GM21825 (cell line): Measurements from ENCODE around the gene LRRC72.
A peak's percentile ranks its signal among the peaks of the same experiment; 100 is the strongest.
"Not testable (repeated sequence)": the region's sequence is repeated elsewhere in the genome, so short reads cannot be mapped to it uniquely, and the experiment has no call there.

Experiments
- ATAC-seq: cut with Tn5 transposase; IDR thresholded peaks from one replicate; pipeline ENCODE4 v1.9.1; 2021; ENCODE audit warnings: mild to moderate bottlenecking, moderate library complexity; ENCODE audit not compliant: unreplicated experiment

The LRRC72 gene

DNA sequence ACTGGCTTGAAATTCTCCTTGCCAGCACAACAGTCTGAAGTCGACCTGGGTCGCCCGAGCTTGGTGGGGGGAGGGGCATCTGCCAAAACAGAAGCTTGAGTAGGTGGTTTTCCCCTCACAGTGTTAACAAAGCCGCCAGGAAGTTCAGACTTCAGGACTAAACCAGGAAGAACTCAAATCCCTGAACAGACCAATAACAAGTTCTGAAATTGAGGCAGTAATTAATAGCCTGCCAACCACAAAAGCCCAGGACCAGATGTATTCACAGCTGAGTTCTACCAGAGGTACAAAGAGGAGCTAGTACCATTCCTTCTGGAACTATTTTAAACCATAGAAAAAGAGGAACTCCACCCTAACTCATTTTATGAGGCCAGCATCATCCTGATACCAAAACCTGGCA is 45.3 kb downstream of the LRRC72 start:
- no peak for ATAC-seq

DNA sequence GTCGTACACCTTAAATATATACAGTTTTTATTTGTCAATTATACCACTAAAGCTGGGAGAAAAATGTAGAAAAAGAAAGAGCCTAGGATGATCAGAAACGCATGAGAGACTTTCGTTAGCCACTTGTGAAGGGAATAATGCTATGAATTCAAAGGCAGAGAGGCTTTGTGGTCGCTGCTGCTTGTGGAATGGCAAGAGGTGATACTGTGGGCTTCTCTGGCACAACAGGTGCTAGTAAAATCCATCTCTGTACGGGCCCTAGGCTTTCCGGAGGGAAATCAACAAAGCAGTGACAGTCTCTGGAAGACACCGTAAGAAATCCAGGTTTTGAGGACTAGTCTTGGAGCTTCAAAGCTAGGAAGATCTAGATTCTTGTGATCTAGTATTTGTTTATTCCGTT is 52.6 kb downstream of the LRRC72 start:
- ATAC-seq: no peak

- ATAC-seq: no peak
Measured at GRCh38 chr7:16581286-16581685, 54.7 kb downstream of the LRRC72 start.

DNA sequence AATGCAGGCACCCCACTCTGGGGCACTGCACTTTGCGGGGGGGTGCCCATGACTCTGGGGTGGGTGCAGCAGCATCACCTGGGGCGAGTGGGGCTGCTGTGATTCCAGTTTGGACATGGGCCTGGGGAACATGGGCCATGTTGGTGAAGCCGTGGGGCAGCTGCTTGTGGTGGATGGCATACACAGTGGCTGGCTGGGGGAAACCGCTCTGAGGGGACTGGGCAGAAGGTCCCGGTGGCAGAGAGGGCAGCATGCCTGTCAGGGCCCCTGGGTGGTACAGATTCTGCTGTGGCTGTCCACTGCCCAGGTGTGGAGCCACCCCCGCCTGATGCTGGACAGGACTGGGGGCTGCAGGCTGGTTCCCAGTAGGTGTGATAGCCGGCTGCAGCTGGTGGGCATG is 57.2 kb downstream of the LRRC72 start:
- no peak for ATAC-seq

DNA sequence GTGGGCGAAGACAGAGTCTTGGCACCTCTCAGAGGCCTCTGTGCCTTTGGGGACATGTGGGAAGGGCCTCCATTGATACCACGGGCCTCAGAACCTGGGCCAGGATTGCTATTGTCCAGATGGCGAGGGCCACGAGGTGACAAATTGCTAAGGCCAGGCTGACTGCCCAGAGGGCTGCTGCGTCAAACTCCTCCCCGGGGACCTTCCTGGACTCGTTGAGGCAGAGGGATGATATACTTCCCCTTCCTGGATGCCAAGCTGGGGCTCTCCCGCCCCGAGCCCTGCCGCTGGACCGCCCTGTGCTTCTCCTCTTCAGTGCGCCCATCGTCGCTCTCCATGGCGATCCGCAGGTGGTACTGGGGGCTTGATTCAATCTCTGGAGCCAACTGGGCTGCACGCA is 58.9 kb downstream of the LRRC72 start:
- ATAC-seq: no peak

DNA sequence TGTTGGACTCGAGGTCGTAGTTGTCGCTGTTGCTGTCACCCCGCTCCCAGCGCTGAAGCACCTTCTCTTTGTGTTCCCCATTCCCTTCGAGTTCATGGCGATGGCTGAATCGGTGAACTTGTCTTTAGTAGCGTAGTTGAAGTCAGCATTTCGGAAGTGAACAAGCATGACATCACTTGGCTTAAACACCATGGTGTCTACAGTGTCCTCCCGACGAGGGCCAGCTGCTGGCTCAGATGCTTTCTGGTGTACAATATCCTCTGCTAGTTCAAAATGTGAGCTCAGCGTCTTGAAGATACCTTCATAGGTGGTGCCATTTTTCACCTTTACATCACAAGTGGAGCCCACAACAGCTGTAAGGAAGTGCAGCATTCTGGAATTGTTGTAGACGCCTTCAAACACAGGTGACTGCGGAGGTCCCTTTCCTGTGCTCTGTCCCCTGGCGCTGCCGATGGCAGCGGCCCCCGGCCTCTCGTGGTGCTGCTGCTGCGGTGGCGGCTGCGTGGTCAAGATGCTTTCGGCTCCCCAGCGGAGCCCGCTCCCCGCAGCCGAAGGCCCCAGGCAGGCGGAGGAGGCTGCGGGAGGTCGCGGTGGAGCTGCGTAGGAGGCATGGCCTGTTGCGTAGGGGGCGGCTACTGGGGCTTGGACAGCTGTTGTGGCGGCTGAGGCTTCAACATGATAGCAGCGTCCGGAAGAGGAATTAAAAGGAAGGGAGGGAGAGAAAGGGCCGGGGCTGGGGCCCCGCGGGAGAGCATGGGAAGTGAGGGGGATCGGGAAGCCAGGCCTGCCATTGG is 59.7 kb downstream of the LRRC72 start:
- ATAC-seq: no peak

GRCh38 chr7:16587129-16587528 is 60.5 kb downstream of the LRRC72 start:
- ATAC-seq: no peak

GRCh38 chr7:16587790-16588189 is 61.2 kb downstream of the LRRC72 start:
- no peak for ATAC-seq

DNA sequence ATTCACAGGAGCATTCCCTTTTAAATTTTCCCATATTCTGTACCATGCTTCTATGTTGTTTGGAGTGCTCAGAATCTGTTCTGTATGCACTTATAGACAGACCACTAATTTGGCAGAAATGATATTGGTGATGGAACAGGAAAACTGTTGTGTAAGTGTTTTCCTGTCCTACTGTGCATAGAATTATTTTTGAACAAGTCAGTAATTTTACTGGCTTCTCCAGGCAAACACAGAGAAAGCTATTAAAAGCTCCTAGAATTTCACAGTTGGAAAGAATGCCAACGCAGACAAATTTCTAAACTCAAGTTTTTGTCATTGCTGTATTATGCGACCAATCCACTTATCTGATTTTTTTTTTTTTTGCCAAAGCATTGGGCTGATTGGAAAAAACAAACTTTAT is 63.3 kb downstream of the LRRC72 start:
- no peak for ATAC-seq

- no peak for ATAC-seq
Measured at GRCh38 chr7:16590424-16590823, 63.8 kb downstream of the LRRC72 start.

DNA sequence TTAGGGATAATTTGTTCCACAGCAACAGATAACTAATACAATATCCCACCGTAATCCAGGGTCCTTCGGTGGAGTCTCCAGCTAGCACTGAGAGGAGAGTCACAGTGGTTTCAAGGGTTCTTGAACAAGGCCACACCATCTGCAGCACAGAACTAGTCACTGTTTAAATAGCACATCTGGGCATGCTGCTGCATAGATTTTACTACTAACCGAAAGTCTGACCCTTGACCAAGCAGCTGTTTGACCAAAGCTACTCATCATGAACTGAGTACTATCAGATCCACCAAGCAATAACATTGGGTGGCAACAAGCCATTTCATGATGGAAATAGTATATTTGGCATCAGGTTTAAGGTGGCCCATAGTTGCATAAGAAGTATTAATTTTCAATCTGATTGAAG is 65.8 kb downstream of the LRRC72 start:
- no peak for ATAC-seq

DNA sequence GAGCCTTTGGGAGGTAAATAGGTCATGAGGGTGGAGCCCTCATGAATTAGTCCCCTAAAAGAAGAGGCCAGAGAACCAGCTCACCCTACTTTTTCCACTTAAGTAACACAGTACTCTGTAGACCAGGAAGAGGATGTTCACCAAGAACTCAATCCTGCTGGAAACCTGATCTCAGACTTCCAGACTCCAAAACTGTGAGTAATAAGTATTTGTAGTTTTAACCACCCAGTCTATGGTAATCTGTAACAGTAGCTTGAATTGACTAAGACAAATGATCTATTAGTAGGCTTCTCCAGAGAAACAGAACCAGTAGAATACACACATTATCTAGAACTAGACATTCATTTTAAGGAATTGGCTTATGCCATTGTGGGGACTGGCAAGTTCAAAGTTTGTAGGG is 67.4 kb downstream of the LRRC72 start:
- no peak for ATAC-seq

GRCh38 chr7:16594676-16595075 is 68.1 kb downstream of the LRRC72 start:
- ATAC-seq: no peak

GRCh38 chr7:16595596-16595995 is 69.0 kb downstream of the LRRC72 start:
- not testable (repeated sequence) for ATAC-seq

DNA sequence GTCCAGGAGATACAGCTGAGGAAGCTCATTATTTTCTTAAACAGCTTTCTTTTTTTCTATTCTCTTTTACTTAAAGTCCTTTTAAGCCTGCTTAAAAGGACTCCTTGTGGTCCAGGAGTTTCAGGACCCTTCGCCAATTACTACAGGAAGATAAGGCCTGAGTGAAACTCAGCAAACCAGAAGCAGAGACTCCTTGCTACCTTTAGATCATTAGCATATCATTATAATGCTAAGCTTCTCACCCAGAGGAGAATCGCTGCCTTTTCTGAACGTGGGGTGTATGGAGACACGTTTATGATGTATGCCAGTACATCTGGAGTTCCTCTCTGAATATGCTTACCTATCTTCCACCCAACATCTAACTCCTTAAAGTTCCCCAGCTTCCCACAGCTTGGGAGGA is 71.4 kb downstream of the LRRC72 start:
- ATAC-seq: no peak

DNA sequence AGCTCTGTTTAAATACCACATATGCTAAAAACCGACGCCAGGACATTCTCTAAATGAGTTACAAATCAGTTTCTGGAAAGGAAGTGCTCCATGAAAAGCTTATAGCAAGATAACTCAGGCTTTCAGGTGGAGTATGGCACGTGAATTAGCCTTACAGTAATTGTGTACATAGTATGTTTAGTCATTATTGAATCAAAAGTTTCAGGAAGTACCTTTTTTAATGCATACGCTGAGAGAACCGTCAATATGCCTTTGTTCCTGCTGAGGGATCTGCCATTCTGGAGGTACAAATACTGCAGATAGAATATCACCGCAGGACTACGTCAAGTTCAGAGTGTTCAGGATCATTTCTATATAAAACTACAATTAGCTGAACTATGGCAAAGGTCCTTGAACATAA is 73.2 kb downstream of the LRRC72 start:
- no peak for ATAC-seq

GRCh38 chr7:16603633-16604032 is 77.0 kb downstream of the LRRC72 start:
- no peak for ATAC-seq

GRCh38 chr7:16604054-16604453 is 77.4 kb downstream of the LRRC72 start:
- ATAC-seq: no peak

DNA sequence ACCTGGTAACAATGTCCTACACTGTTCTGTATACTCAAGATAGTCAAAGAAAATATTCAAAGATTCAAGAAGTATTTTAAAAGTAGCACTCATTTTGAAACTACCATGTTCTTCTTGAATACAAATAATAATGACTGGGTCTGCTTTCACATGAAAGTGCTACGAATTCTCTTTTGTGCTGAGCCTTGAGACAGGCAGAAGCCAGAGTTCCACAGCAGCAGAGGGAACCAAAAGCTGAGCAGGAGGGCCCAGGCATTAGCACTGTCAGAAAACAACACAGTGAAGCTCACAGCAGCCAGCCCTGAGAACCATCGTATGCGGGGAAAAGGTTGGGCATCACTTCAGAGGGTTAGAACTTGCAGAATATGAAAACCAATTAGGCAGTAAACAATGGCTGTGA is 80.1 kb downstream of the LRRC72 start:
- ATAC-seq: no peak

- ATAC-seq: peak; percentile 84
Measured at GRCh38 chr7:16609842-16610450, 83.3 kb downstream of the LRRC72 start.

- no peak for ATAC-seq
Measured at GRCh38 chr7:16611711-16612110, 85.1 kb downstream of the LRRC72 start.

DNA sequence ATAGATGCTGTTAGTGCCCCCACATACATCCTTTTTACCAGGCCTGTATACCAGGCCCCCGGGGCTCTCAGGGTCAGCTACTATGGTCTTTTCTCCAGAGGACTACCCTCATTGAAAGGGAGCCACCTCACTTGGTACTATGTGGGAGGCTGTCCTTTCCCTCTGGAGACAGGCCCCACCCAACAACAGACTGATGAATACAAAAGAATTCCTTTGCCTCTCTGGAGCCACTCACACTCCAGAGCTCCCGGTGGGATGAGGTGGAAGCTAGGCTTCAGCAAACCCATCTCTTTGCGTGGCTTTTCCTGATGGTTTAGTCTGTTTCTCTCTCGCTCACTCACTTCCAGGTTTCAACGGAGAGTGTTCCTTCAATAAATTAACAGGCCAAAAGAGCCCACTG is 88.6 kb downstream of the LRRC72 start:
- ATAC-seq: no peak

GRCh38 chr7:16616122-16616521 is 89.5 kb downstream of the LRRC72 start:
- no peak for ATAC-seq
